ENCODE measurements around the gene ELF1.
"Not testable (repeated sequence)": the region's sequence is repeated elsewhere in the genome, so short reads cannot be mapped to it uniquely, and the experiment has no call there.

ELF1 gene

GRCh38 chr13:40981949-40982348, 37.2 kb downstream of the ELF1 start:
- no peak for DNase-seq (ENCODE audit: low spot score)

DNA sequence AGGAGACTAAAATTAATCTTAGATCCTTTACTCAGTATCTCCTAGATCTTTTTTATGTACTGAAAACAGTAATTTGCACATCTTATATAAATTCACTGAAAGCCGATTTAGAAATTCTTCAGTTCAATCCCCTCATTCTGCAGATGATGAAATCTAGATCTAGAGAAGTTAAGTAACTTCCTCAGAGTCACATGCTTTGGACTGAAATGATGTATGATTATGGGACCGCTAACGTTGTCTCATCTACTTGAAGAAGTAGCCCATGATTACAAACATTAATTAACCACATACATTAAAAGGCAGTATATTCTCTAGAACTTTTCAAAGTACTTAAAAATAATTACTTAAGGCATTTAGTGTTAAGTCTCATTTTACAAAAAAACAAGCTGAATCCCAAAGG, 37.8 kb downstream of the ELF1 start:
- DNase-seq (ENCODE audit: low spot score), result no peak

GRCh38 chr13:40980461-40980860, 38.7 kb downstream of the ELF1 start:
- DNase-seq (ENCODE audit: low spot score), result no peak

DNA sequence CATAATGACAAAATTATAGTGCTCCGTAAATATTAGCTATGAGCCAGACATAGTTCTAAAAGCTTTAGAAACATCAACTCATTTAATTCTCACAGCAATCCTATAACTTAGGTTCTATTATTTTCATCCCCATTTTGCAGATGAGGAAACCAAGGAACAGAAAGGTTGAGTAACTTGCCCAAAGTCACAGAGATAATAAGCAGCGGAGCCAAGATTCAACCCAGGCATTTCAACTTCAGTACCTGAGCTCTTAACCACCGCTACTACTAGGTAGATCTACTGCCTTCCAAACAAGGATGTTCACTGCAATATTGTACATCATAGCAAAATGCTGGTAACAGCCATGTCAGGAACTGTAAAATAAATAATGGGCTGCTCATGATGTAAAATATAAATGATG, 39.9 kb downstream of the ELF1 start:
- DNase-seq (ENCODE audit: low spot score), result no peak

DNA sequence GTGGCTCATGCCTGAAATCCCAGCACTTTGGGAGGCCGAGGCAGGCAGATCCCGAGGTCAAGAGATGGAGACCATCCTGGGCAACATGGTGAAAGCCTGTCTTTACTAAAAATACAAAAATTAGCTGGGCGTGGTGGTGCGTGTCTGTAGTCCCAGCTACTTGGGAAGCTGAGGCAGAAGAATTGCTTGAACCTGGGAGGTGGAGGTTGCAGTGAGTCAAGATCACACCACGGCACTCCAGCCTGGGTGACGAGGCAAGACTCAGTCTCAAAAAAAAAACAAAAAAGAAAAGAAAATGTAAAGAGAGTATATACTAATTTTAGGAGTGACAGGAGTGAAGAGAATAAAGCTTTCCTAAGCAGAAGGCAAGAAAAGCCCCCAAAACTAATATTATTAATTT, 41.0 kb downstream of the ELF1 start:
- not testable (repeated sequence) for DNase-seq (ENCODE audit: low spot score)

GRCh38 chr13:40975441-40975840, 43.7 kb downstream of the ELF1 start:
- no peak for DNase-seq (ENCODE audit: low spot score)

DNA sequence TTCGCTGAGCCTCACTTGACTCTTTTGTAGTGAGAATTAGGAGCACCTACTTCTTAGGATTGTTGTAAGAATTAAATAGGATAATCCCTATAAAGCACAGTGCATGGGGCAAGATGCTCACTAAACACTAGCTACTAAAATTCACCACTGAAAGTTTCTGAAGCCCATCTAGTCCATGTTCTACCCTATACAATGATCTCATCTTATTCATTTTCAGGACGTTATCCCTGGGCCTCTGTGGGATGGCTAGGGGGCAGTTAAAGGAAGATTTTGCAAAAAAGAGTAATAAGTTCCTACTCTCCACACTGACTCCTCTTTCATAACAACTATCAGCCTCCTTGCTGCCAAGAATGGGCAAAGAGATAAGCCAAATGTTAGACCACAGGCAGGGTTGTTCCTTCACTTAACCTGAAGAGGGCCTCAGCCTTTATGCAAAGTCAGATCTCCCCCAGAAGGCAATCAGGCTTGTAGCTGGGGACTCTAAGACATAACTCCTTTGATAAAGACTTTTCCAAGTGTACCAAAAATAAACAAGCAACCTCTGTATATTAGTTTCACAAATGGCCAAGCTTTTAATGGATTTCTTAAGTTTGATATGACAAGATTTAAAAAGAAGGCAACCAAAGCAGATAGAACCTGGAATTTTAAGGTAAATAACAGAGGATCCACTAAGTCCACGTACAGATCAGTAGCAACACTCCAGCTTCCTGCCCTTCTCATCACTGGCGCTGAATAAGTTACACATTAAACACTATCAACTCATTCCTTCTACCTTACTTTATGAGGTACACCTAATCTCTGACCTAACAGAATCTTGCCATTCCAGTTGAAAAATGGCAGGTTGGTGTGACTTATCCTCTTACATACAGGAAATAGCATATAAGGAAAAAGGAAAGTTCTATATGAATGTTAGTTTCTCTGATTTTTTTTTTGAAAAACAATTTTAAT, 44.4 kb downstream of the ELF1 start:
- DNase-seq (ENCODE audit: low spot score), result no peak

DNA sequence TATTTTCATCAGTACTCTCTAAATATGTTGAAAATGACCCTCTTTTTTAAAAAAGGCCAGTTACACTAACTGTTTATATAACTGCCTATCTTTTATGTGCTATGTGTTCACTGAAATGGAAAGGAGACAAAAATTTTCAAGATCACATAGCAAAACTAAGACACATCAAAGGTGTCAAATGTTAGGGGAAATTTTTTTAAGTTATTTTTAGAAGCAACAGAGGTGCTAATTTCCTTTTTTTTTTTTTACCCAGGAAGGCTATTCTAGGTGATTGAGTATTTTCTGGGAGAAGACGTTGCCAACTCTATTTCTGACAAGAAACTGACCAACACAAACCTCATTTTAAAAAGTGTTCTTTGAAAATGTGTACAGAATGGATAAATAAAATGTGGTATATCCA, 45.7 kb downstream of the ELF1 start:
- no peak for DNase-seq (ENCODE audit: low spot score)

GRCh38 chr13:40971321-40971720, 47.8 kb downstream of the ELF1 start:
- DNase-seq (ENCODE audit: low spot score), result no peak

DNA sequence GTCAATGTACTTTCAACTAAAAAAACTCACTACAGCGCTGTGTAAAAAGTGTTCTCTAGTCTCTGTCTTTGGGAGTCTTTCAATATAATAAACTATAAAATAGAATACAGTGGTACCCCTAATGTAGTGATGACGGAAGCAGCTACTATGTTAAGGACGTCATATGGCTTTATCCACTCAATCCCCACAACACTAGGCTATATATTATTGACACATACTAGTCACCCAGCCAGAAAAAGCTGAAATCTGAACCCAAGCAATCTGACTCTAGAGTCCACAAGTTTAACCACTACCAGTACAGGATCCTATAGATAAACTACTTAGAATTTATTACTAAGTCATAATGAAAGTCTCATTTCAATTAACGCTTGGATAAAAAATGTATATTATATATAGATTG, 48.3 kb downstream of the ELF1 start:
- DNase-seq (ENCODE audit: low spot score), result no peak

DNA sequence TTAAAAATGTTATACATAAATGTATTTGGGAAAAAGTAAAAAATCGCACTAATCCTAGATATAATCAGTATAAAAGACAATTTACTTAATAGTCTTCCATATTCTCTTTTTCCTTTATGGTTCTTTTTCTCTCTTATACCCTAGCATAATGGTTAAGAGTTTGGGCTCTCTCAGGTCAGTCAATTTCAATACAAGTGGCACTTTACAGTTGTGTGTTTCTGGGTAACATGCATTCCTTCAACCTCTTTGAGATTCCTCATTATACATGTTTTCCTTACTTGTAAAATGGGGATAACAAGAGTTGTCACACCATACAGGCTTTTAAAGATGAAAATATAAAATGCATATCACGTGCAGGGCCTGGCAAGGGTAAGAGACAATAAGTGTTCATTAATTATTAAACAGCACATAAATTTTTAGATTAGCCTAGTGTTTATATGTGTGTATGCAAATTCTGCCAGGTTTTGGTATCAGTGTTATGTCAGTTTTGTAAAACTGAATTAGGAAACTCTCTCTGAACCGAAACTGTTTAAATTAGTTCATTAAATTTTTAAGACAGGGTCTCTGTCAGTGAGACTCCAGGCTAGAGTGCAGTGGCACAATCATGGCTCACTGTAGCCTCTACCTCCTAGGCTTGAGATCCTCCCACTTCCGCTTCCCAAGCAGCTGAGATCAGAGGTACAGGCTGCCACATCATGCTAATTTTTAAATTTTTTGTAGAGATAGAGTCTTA, 49.8 kb downstream of the ELF1 start:
- no peak for DNase-seq (ENCODE audit: low spot score)

DNA sequence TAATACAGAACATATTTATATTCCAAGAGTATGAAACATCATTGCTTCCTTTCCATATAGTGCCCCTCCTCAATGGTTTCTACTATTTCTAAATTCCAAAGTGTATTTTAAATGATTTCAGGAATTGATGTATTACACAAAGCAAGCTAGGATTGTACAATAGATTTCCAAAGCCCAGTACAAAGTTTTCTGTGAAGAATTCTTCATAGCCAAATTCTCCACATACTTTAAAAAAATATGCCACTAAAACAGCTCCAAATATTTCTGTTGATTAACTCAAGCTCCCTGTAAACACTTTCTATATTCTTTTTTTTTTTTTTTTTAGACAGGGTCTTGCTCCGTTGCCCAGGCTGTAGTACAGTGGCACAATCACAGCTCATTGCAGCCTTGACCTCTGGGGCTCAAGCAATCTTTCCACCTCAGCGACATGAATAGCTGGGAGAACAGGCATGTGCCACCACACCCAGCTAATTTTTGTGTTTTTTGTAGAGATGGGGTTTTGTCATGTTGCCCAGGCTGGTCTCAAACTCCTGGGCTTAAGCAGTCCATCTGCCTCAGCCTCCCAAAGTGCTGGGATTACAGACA, 50.6 kb downstream of the ELF1 start:
- DNase-seq (ENCODE audit: low spot score), result no peak

GRCh38 chr13:40966298-40966697, 52.8 kb downstream of the ELF1 start:
- no peak for DNase-seq (ENCODE audit: low spot score)

GRCh38 chr13:40963927-40964326, 55.2 kb downstream of the ELF1 start:
- DNase-seq (ENCODE audit: low spot score), result no peak

DNA sequence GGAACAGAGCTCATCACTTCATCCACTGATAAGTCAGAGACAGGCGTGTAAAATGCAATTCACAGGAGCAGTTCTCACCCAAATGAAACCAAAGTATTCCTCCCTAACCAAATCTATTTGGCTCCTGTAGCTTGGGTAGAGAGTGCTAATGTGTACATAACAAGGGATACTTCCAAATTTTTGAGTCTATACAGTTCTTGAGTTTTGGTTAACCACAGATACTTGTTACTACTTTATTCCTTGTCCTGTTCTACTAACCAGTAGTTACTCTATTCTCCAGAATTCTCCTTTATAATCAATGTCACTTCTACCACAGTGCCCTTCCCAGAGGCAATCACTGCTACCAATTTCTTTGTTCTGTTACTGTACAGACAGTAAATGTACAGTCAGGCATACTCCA, 57.3 kb downstream of the ELF1 start:
- no peak for DNase-seq (ENCODE audit: low spot score)

GRCh38 chr13:40961214-40961613, 57.9 kb downstream of the ELF1 start:
- no peak for DNase-seq (ENCODE audit: low spot score)

DNA sequence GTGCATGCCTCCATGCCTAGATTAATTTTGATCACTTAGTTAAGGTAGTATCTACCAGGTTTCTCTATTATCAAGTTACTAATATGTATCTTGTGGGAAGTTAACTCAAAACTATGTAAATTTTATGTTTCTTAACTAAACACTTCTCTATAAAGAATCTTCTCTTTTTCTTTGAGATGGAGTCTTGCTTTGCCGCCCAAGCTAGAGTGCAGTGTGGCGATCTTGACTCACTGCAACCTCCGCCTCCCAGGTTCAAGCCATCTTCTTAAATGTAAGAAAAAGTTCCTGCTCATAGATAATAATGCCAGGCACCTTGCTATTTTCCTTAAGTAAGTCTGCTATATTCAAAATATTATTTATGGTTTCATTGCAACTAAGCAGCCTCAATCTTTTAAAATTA, 58.4 kb downstream of the ELF1 start:
- no peak for DNase-seq (ENCODE audit: low spot score)

DNA sequence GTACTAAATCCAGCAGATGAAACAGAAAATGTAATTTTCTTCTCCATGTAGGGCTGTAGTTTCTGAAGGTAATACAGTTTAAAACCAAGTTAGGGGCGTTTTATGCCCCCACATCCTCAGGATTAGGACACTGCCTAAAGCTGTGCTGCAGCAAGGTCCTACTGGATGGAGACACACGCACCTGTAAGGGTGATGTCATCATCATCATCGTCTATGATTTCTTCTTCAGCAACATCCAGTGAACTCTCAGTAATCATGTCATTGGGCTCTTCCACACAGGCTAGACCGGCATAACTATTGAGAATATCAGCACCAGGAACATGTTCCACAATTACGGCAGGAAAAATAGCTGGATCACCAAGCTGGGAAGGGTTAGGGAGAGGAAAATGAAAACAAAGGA, 60.5 kb downstream of the ELF1 start:
- no peak for DNase-seq (ENCODE audit: low spot score)

GRCh38 chr13:40946485-40946884, 72.6 kb downstream of the ELF1 start:
- DNase-seq (ENCODE audit: low spot score), result no peak

DNA sequence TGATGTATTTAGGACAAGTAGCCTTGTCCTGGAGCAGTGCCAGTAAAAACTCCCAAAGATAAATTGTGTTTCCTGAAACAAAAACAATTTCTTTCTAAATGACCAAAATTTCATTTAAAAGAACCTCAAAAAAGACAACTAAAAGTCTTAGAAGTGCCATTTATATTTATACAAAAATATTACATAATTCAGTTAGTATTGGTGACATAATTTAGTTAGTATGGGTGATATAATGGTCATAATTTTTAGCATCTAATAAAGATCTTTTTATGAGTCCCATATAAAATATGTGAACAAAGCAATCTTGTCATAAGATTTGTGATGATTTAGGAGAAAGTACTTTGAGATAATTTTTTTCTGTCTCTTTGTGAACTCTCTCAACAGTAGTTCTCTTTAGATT, 76.0 kb downstream of the ELF1 start:
- DNase-seq (ENCODE audit: low spot score), result no peak

GRCh38 chr13:40941581-40941980, 77.5 kb downstream of the ELF1 start:
- no peak for DNase-seq (ENCODE audit: low spot score)

DNA sequence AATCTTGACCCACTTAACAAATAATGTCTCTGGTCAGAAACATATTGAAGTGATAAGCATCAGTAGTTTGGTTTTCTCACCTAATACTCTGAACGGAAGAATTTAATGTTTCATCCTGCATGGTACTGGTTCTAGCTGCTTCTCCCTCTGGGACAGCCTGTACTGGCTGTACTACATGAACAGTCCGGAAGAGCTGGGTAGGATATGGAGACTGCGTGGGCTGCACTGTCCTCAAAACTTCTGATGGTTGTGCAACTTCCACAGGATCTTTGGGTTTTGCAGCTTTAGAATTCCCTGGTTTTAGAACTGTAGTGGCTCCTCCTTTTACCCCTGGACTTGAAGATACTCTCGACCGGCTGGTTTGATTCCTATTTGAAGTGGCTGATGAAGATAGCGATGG, 78.3 kb downstream of the ELF1 start:
- no peak for DNase-seq (ENCODE audit: low spot score)

All from putamen (tissue), 1 donor.